Dermis microvascular lymphatic vessel endothelial cell (primary cell): ENCODE data around the gene PHRF1. TPM values are rescaled to one million over a fixed set of nuclear protein-coding genes. Genes with fewer than 3 reads are reported as not detected.
A peak's percentile ranks its signal among the peaks of the same experiment; 100 is the strongest.

Experiments used
- DNase-seq, 2 donors: peaks; one replicate each; pipeline versions ENCODE4 v3.0.0 to v3.0.0-alpha.2; 2010; ENCODE audit warnings: low read depth in 2 of 2
- total RNA-seq: library from RNA; depleted of rRNA; stranded (reverse); fragments of >200 nt; gene quantifications from 2 replicates; pipeline ENCODE4 v1.2.1, GENCODE V29; 2014

PHRF1 gene
- total RNA-seq, 1 donor from 2014 or later = 16.8 TPM

DNA sequence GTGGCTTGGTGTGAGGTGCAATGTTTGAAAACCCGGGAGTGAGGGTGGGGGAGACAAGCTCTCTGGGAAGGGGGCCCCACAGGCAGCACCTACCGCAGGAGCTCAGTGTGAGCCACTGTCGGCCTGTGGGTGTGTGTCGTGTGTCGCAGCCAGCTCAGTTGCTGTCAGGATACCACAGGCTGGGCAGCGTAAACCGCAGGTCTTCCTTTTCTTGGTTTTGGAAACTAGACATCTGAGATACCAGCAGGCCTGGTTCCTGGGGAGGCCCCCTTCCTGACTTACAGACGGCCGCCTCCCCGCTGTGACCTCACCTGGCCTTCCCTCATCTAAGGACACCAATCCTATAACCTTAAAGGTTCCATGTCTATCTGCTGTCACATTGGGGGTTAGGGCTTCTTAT lies 20.1 kb downstream of the PHRF1 start:
- DNase-seq = no peak

- DNase-seq = no peak
Measured at GRCh38 chr11:597166-597725, 21.0 kb downstream of the PHRF1 start.

DNA sequence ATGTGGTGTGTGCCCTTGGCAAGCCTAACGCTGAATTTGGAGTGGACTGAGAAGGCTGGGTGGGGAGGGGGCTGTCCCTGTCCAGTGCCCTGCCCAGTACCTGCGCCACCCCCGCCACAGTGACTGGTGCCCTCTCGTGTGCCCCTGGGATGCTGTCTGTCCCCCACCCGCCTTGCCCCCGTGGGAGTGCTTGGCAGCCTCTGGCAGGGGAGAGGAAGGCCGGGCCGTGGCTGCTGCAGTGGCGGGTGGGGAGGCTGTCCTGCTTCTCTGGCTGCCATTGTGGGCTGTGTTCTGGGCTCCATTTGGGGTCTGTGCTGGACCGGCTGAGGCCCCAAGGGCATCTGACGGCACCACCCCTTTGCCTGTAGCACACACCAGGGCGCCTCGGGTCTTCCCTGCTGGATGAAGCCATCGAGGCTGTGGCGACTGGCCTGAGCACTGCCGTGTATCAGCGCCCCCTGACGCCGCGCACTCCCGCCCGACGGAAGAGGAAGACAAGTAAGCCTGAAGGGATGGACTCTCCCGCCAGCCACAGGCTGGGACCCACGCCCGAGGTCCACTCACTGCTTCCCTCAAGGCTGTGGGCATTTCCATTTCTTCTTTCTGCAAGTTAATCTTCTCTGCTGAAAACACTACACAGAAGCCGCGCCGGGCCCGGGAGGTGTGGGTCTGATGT lies 21.9 kb downstream of the PHRF1 start:
- no peak for DNase-seq

GRCh38 chr11:601573-602245 lies 25.4 kb downstream of the PHRF1 start:
- no peak for DNase-seq

DNA sequence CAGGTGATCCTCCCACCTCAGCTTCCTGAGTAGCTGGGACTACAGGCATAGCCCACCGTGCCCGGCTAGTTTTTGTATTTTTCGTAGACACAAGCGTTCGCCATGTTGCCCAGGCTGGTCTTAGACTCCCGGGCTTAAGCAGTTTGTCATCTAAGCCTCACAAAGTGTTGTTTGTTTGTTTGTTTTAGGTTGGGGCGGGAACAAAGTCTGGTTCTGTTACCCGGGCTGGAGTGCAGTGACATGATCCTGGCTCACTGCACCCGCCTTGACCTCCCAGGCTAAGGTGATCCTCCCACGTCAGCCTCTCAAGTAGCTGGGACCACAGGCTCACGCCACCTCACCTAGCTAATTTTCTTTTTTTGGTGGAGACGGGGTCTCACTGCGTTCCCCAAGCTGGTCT lies 26.9 kb downstream of the PHRF1 start:
- no peak for DNase-seq

GRCh38 chr11:605286-606129 lies 29.2 kb downstream of the PHRF1 start:
- DNase-seq = no peak

- DNase-seq = no peak
Measured at GRCh38 chr11:606245-606644, 30.0 kb downstream of the PHRF1 start.

DNA sequence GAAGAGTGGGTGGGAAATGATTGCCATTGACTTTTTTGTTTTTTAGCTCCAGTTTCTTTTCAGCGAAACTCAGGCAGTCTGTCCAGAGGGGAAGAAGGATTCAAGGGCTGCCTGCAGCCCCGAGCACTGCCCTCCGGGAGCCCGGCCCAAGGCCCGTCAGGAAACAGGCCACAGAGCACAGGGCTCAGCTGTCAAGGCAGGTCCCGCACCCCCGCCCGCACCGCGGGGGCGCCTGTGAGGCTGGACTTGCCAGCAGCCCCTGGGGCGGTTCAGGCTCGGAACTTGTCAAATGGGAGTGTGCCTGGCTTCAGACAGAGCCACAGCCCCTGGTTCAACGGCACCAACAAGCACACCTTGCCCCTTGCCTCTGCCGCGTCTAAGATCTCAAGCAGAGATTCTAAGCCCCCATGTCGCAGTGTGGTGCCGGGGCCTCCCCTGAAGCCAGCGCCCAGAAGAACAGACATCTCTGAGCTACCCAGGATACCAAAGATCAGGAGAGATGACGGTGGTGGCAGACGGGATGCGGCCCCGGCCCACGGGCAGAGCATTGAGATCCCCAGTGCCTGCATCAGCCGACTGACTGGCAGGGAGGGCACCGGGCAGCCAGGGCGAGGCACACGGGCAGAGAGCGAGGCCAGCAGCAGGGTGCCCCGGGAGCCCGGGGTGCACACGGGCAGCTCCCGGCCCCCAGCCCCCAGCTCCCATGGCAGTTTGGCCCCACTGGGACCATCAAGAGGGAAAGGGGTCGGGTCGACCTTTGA lies 30.9 kb downstream of the PHRF1 start:
- DNase-seq = no peak

DNA sequence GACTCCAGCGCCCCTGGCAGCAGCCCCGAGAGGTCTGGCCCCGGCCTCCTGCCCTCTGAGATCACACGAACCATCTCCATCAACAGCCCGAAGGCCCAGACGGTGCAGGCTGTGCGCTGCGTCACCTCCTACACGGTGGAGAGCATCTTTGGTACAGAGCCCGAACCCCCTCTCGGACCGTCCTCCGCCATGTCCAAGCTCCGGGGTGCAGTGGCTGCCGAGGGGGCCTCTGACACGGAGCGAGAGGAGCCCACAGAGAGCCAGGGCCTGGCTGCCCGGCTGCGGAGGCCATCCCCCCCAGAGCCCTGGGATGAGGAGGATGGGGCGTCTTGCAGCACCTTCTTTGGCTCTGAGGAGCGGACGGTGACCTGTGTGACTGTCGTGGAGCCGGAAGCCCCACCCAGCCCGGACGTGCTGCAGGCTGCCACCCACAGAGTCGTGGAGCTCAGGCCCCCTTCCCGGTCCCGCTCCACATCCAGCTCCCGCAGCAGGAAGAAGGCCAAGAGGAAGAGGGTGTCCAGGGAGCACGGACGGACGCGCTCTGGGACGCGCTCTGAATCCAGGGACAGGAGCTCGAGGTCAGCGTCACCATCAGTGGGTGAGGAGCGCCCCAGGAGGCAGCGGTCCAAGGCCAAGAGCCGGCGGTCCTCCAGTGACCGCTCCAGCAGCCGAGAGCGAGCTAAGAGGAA lies 31.8 kb downstream of the PHRF1 start:
- no peak for DNase-seq

GRCh38 chr11:608791-609251 lies 32.6 kb downstream of the PHRF1 start:
- DNase-seq = peak; percentile 24 to 33

DNA sequence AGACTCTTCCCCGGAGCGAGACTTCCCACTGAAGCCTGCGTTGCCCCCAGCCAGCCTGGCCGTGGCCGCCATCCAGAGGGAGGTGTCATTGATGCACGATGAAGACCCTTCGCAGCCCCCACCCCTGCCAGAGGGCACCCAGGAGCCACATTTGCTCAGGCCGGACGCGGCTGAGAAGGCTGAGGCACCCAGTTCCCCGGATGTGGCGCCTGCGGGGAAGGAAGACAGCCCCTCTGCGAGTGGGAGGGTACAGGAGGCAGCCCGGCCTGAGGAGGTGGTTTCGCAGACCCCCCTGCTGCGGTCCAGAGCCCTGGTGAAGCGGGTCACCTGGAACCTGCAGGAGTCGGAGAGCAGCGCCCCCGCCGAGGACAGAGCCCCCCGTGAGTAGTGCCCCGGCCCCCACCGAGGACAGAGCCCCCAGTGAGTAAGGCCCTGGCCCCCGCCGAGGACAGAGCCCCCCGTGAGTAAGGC lies 33.1 kb downstream of the PHRF1 start:
- no peak for DNase-seq

DNA sequence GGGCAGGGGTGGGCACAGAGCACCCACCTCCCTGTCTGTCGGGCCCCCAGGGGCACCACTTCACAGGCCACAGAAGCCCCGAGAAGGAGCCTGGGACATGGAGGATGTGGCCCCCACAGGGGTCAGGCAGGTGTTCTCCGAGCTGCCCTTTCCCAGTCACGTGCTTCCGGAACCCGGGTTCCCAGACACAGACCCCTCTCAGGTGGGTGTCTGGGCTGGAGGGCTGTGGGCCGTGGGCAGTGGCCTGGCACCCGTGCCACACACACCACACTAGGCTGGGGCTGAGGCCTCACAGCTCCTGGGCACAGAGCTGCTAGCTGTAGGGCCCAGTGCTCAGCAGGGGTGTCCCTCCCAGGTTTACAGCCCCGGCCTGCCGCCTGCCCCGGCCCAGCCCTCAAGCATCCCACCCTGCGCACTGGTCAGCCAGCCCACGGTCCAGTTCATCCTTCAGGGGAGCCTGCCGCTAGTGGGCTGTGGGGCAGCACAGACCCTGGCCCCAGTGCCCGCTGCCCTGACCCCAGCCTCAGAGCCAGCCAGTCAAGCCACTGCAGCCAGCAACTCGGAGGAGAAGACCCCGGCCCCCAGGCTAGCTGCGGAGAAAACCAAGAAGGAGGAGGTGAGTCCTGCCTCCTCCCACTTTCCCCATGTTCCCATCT lies 34.0 kb downstream of the PHRF1 start:
- no peak for DNase-seq

DNA sequence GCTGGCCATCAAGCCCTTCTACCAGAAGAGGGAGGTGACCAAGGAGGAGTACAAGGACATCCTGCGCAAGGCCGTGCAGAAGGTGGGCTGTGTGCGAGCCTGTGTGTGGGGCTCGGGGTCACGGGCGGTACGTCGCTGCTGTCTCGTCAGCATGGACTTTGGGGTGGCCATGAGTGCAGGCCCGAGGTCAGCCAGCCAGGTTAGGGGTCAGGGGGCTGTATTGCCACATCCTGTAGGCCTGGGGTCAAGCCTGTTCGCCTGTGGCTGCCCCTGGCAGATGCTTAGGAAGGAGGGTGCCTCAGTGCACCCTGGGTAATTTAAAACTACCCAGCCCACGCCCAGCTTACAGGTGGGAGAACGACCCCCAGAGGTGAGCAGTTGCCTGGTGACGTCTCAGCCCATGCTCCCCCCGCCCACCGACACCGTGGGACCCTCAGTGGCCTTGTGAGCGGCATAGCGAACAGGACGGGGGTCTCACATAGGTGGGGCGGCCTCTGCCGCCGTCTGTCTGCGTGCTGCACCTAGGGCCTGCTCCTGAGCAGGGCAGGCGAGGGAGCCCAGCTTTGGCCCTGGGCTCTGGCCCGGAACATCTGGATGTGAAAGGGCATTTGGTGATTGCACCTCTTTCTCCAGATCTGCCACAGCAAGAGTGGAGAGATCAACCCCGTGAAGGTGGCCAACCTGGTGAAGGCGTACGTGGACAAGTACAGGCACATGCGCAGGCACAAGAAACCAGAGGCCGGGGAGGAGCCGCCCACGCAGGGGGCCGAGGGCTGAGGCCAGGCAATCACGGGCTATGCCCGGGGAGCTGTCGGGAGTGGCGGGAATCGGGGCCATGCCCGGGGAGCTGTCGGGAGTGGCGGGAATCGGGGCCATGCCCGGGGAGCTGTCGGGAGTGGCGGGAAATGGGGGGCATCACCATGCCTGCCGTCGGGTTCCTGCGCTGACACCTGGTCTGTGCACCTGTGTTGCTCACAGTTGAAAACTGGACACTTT lies 35.0 kb downstream of the PHRF1 start:
- DNase-seq = no peak

GRCh38 chr11:612201-612960 lies 36.1 kb downstream of the PHRF1 start:
- DNase-seq = peak in 1 of 2 donors; percentile 24

DNA sequence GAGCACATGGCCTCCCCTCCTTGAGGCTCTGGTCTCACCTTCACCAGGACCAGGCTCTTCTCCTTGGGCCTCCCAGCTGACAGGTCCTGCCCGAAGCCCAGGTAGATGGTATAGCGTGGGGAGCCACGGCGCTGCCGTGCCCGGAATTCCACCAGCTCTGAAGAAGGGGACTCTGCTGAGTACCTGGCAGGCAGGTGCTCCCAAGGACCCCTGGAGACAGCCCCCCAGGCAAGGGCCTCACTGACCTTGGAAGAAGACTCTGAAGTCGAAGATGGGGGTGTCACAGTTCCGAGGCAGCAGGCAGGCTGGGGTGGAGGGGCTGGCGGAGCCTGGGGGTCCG lies 36.7 kb downstream of the PHRF1 start:
- DNase-seq = no peak

DNA sequence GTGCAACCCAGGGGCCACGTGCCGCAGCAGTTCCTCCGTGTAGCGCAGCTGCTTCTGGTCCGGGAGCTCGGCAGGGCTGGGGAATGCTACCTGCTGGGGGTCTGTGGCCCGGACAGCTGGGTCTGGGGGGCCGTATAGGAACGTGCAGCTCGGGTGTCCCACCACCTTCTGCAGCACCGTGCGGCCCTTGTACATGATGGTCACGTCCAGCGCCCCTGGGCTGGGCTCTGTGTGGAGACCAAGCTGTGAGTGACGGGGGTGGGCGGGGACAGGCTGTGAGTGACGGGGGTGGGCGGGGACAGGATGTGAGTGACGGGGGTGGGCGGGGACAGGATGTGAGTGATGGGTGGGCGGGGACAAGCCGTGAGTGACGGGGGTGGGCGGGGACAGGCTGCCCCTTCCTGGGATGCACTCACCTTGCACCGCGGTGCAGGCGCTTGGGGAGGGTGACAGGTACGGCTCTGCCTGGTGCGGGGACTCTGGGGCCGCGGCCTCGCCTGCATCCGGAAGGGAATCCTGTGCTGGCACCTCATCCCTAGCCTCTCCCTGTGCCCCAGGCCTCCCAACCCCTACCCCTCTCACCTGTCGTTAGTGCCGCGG lies 37.2 kb downstream of the PHRF1 start:
- peak; percentile 34 to 82 for DNase-seq

DNA sequence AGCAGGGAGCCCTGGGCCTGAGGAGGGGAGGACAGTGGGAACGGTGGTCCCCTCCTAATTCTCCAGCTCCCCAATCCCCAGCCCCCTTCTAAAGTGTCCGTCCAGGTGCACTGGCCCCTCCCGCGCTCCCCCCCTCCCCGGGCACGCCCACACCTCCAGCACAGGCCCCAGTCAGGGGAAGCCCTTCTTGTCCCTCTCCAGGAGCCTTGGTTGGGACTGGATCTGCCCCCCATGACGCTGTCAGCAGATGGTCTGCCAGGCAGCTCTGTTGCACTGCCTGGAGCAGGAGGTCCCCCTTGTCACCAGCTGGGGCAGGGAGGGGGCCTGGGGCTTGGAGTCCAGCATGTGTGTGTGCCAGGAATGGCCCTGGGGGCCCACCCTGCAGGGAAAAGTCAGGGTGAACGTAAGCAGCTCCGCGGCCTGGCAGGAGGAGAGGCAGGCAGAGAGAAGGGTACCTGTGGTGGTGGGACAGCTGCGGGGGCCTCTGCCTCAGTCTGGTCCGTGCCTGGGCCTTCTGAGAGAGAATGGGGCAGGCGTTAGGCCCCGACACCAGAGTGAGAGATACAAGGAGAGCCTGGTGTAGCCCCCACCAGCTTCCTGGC lies 37.9 kb downstream of the PHRF1 start:
- no peak for DNase-seq
